Breast epithelium (tissue), 4 donors: Measurements from ENCODE around the gene FOXO4. TPM values are rescaled to one million over a fixed set of nuclear protein-coding genes. Genes with fewer than 3 reads are reported as not detected.

Experiments
- DNase-seq, 2 donors: peaks; one replicate each; pipeline ENCODE4 v3.0.0-alpha.2; 2019; ENCODE audit warnings: low spot score in 2 of 2
- H3K27ac ChIP-seq, 2 donors: fragments of 200-600 bp; sonication (generic) in 1 of 2; one replicate each; pipeline ENCODE4 v1.5.1; 2016 to 2019; ENCODE audit warnings: mild to moderate bottlenecking in 1 of 2
- H3K27me3 ChIP-seq, 2 donors: fragments of 200-600 bp; sonication (generic) in 1 of 2; one replicate each; pipeline versions ENCODE4 v1.5.1 to v1.6.0; 2017 to 2019; ENCODE audit warnings: control low read depth in 1 of 2, mild to moderate bottlenecking in 1 of 2
- H3K36me3 ChIP-seq: fragments of 200-600 bp; one replicate; pipeline ENCODE4 v1.5.1; 2019
- H3K4me1 ChIP-seq, 2 donors: fragments of 200-600 bp; sonication (generic); one replicate each; pipeline ENCODE4 v1.5.1; 2016 to 2019; ENCODE audit warnings: control low read depth in 1 of 2
- H3K4me3 ChIP-seq, 3 donors: fragments of 200-600 bp; sonication (generic); 1 replicate in 2 of 3; 2 replicates in 1 of 3; pipeline ENCODE4 v1.5.1; 2016 to 2019; ENCODE audit warnings: mild to moderate bottlenecking in 3 of 3, moderate library complexity in 2 of 3
- H3K9me3 ChIP-seq, 2 donors: fragments of 200-600 bp; sonication (generic) in 1 of 2; one replicate each; pipeline ENCODE4 v1.5.1; 2016 to 2019; ENCODE audit warnings: control low read depth in 1 of 2
- POLR2A ChIP-seq: fragments of 450-650 bp; IDR thresholded peaks from one replicate; pipeline ENCODE4 v1.6.1; 2016; ENCODE audit warnings: antibody characterized with exemption, mild to moderate bottlenecking, moderate library complexity
- POLR2AphosphoS5 ChIP-seq, 3 donors: sonication (generic); formaldehyde crosslinking; IDR thresholded peaks; one replicate each; pipeline ENCODE4 v1.6.1; 2017; ENCODE audit warnings: antibody characterized with exemption in 3 of 3
- intact Hi-C: fragments of 100-400 bp; cut with DNase I; formaldehyde crosslinking; loops from one replicate; pipeline ENCODE4 v1.15.1; 2023; ENCODE audit warnings: low total_unique reads
- total RNA-seq, 3 donors: library from RNA; depleted of rRNA; stranded (reverse); fragments of >200 nt; gene quantifications; one replicate each; pipeline ENCODE4 v1.1.0, GENCODE V29; 2016
- TF ChIP-seq, protein P1 (sequence below), 3 donors: fragments of 450-650 bp; IDR thresholded peaks; one replicate each; pipeline ENCODE4 v1.5.1; 2016 to 2017; ENCODE audit warnings: antibody characterized with exemption in 3 of 3, mild to moderate bottlenecking in 3 of 3, moderate library complexity in 3 of 3

Gene FOXO4
- total RNA-seq, 3 donors from 2014 or later = 14.7 to 30.1 (median 21.1) TPM

- H3K4me1 ChIP-seq = no peaks in the 10 kb centered on the region
- no peak overlapping the region for H3K27ac ChIP-seq
- no peaks in the 10 kb centered on the region for H3K36me3 ChIP-seq
- intact Hi-C loops = no loop called here
- no peak for DNase-seq
- no peak for TF ChIP-seq POLR2A
- TF ChIP-seq, protein P1, sequence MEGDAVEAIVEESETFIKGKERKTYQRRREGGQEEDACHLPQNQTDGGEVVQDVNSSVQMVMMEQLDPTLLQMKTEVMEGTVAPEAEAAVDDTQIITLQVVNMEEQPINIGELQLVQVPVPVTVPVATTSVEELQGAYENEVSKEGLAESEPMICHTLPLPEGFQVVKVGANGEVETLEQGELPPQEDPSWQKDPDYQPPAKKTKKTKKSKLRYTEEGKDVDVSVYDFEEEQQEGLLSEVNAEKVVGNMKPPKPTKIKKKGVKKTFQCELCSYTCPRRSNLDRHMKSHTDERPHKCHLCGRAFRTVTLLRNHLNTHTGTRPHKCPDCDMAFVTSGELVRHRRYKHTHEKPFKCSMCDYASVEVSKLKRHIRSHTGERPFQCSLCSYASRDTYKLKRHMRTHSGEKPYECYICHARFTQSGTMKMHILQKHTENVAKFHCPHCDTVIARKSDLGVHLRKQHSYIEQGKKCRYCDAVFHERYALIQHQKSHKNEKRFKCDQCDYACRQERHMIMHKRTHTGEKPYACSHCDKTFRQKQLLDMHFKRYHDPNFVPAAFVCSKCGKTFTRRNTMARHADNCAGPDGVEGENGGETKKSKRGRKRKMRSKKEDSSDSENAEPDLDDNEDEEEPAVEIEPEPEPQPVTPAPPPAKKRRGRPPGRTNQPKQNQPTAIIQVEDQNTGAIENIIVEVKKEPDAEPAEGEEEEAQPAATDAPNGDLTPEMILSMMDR (IDR thresholded peaks at IDR 0.05) = no peak
- TF ChIP-seq POLR2AphosphoS5 (IDR thresholded peaks at IDR 0.05) = no peak
- H3K27me3 ChIP-seq = peaks cover 0 to 49% of the 10 kb centered on the region in 2 donors
- H3K4me3 ChIP-seq = no peak overlapping the region
- H3K9me3 ChIP-seq = no peaks in the 10 kb centered on the region
These were observed 13.4 kb downstream of the FOXO4 start for GRCh38 chrX:71109051-71109450.

DNA sequence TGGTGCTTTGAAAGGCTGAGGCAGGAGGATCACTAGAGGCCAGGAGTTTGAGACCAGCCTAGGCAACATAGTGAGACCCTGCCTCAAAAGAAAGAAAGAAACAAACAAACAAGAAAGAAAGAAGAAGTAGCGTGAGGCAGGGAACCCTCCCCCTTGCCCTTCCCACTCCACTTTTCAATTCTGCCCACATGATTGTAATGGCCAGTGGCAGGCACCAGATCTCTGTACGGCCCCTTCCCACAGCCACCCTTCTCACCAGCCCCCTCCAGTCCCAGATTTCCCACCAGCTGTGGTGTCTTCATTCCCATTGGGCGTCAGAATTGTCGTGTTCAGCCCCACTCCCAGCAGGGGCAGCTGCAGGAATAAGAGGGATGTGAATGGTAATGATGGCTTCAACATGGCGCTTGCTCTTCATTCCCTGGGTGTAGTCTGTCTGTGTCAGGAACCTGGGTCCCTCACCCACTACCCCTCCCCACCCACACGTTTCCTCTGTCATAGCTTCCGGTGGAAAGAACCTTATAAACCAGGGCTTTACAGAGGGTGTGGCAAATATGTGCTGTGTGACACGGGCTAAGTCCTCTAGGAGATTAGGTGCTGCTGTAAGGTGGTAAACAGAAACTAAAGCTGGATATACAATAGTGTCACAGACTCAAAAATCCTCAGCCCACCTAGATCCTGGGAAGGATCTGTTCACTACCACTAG is 15.6 kb downstream of the FOXO4 start, which contains the start of gene IL2RG:
Gene IL2RG, minus strand, starts transcription at position 437 of the 703 bp plus-strand sequence. Its CDS starts 38 bp downstream, at position 399.
- Histone ChIP-seq H3K27ac (no peak within 1 kb of the TSS), H3K27me3 (peaks cover 0 to 45% of the 10 kb centered on the region in 2 donors), H3K4me3 (peak within 1 kb of the TSS in 1 of 3 donors; percentile 21), H3K9me3 (no peaks in the 10 kb centered on the region), H3K4me1 (no peaks in the 10 kb centered on the region), H3K36me3 (no peaks in the 10 kb centered on the region)
- TF ChIP-seq POLR2A (no peak), POLR2AphosphoS5 (IDR thresholded peaks at IDR 0.05) (no peak)
- TF ChIP-seq, protein P1 (IDR thresholded peaks at IDR 0.05) = no peak
- intact Hi-C loops = no loop called here
- DNase-seq = no peak

DNA sequence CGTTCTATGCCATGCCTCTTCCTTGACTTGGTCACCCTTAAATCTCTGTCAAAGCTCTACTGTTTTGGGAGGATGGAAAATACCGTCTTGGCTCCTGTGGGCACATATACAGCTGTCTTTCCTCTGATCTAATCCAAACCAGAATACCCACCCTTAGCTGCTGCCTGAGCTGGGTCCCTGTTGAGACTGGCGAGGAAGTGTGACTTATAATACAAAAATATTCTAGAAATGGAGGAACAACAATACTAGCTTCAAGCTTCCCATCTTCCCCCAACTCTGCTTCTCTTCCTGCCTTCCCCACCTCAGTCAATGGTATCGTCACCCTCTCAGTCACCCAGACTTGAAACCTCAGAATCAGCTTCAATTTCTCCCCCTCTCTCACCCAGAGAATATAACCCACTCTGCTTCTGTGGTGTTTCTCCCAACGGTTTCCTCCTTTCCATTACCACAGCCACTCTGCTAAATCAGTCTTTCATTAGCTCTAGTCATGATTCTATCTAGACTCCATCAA is 16.3 kb downstream of the FOXO4 start:
- TF ChIP-seq, protein P1 (IDR thresholded peaks at IDR 0.05) = no peak
- TF ChIP-seq POLR2AphosphoS5 (IDR thresholded peaks at IDR 0.05) = no peak
- TF ChIP-seq POLR2A = no peak
- Histone ChIP-seq H3K4me3 (no peak overlapping the region), H3K27me3 (peaks cover 0 to 40% of the 10 kb centered on the region in 2 donors), H3K36me3 (no peaks in the 10 kb centered on the region), H3K9me3 (no peaks in the 10 kb centered on the region), H3K27ac (no peak overlapping the region), H3K4me1 (no peaks in the 10 kb centered on the region)
- DNase-seq = no peak
- intact Hi-C loops = no loop called here

DNA sequence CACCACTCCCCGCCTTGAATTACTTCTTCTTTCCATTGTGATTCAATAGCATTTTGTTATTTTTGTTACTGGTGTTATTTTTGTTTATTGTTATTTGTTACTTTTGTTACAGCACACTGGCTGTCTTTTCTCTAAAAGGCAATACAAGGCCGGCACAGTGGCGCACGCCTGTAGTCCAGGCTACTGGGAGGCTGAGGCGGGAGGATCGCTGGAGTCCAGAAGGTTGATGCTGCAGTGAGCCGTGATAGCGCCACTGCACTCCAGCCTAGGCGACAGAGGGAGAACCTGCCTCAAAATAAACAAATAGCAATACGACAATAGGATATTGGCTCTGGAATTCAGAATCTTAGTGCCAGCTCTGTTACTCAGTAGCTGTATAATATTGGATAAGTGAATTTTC is 21.7 kb downstream of the FOXO4 start:
- Histone ChIP-seq H3K4me3 (peak overlapping the region in 2 of 3 donors; percentile 61 to 68), H3K27ac (peak overlapping the region in 1 of 2 donors; percentile 86), H3K36me3 (no peaks in the 10 kb centered on the region), H3K9me3 (no peaks in the 10 kb centered on the region), H3K27me3 (peaks cover 0 to 13% of the 10 kb centered on the region in 2 donors), H3K4me1 (no peaks in the 10 kb centered on the region)
- intact Hi-C loops = no loop called here
- DNase-seq = no peak
- TF ChIP-seq POLR2A (no peak), POLR2AphosphoS5 (IDR thresholded peaks at IDR 0.05) (no peak)
- TF ChIP-seq, protein P1 (IDR thresholded peaks at IDR 0.05) = no peak
